Non-pigmented ciliary epithelial cell (primary cell): ENCODE data around the gene LRRC37B.
"Not testable (repeated sequence)": the region's sequence is repeated elsewhere in the genome, so short reads cannot be mapped to it uniquely, and the experiment has no call there.

Experiments
- DNase-seq: peaks from one replicate; pipeline ENCODE4 v3.0.0-alpha.2; 2010; ENCODE audit warnings: low read depth

LRRC37B gene

DNA sequence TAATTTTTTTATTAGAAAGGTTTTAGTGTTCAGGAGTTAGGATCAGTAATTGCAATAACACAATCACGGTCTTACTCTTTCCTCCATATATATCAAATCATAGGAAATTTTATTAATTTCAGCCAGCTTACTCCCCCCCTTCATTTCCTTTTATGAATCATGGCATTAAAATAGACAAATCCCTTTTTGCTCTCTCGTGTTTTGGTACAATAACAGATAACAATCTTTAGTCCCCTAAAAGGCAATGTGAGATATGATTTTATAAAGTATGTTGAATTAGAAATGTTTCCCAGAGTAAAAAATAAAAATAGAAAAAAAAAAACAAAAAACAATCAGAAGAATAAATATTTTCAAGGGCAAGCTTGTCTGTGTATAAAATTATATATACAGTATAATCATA, 92.5 kb downstream of the LRRC37B start:
- no peak for DNase-seq

DNA sequence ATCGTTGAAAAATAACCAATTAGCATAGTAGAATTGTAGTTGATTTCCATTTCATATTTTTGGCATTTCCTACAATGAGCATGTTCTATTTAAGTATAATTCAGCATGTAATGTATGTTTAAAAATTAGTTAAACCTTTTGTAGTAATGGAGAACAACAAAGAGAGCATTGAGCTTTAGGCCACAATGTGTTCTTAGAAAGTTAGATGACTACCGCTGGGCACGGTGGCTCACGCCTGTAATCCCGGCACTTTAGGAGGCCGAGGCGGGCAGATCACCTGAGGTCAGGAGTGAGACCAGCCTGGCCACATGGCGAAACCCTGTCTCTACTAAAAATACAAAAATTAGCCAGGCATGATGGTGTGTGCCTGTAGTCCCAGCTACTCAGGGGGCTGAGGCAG, 93.1 kb downstream of the LRRC37B start:
- DNase-seq: not testable (repeated sequence)

DNA sequence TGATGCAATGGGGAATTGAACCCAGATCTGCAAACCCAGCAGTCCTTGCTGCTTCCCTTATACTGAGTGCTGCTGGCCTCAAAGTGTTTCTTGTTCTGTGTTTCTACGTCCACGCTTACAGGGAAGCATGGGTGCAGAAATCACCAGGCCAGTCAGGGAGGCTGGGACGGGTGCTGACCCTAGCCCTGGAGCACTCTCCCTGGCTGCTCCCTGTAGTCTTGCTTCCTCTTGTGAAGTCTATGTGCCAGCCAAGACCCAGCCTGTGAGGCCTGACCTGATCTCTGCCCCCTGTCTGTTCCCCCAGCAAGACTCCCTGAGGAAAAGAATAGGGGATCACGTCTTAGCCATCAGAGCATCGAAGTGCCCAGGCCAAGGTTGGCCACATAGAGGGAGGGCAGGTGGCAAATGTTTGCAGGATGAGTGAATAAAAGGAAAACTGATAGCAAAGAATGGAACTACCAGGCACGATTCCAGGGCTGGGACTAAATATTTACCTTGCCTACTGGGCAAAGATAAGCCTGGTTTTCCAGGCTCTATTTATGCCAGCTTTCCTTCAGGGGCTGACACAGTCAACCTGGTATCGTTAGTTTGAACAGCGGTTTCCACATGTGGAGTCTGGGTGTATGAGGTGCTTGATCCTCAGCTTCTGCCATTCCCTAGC, 93.9 kb downstream of the LRRC37B start:
- DNase-seq: no peak

DNA sequence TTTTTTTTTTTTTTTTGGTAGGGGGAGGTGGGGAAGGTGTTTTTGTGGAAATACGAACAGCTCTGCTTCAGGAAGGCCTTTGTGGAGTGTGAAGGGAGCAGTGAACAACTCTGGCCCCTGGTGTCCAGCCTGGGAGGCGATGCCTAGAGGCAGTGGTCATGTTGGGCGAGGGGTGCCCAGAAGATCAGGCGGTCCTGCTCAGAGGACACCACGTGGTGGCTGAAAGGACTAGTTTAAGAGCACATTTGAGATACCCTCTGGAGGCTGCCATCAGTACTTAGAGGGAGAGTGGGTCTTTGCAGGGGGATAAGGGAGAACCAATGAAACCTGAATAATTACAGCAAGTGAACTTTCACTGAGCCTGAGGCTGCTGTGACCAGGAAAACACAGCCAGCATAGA, 95.0 kb downstream of the LRRC37B start:
- DNase-seq: no peak

DNA sequence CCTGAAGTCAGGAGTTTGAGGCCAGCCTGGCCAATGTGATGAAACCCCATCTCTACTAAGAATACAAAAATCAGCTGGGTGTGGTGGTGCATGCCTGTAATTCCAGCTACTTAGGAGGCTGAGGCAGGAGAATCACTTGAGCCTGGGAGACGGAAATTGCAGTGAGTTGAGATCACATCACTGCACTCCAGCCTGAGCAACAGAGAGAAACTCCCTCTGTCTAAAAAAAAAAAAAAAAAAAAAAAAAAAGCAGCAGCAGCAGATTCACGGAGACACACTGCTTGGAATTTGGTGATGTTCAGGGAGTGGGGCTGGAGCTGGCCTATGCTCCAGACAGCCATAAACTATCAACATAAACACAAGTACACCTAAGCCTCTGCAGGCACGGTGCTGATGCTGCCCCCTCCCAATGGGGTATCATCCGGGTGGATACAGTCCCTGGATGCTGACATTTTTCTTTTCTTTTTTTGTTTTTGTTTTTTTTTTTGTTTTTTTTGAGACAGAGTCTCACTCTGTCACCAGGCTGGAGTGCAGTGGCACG, 95.5 kb downstream of the LRRC37B start:
- DNase-seq: no peak
